Prostate gland (tissue), 2 donors: ENCODE results near the gene GADL1.

ENCODE experiments used
- POLR2A ChIP-seq: fragments of 450-650 bp; IDR thresholded peaks from one replicate; pipeline ENCODE4 v1.6.1; 2016; ENCODE audit warnings: antibody characterized with exemption, mild to moderate bottlenecking
- TF ChIP-seq, protein P1 (sequence below), 4 experiments: fragments of 200-600 bp in 2 of 4; fragments of 450-650 bp in 2 of 4; sonication (generic) in 2 of 4; IDR thresholded peaks; 1 replicate in 3 of 4; 2 replicates in 1 of 4; pipeline ENCODE4 v1.5.1; 2016 to 2019; ENCODE audit warnings: antibody characterized with exemption in 4 of 4, mild to moderate bottlenecking in 2 of 4, moderate library complexity in 2 of 4

DNA sequence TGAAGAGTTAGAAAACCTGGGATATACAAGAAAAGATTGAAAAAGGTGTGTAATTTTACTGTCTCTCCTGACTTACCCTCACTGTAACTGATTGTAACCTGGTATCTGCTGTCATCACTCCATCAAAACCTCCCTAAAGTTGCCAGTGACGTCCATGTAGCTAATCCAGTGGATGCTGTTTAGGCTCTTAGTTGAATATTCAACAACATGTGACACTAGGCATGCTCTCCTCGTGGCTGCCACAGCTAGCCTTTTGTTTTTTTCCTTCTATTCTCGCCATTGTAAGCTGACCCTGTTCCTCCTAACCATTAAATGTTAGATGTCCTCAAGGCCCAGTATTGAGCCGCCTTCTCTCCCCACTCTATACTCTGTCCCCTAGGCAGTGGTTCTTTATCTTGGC is 41.6 kb downstream of the GADL1 start:
- no peak for TF ChIP-seq POLR2A
- TF ChIP-seq, protein P1, sequence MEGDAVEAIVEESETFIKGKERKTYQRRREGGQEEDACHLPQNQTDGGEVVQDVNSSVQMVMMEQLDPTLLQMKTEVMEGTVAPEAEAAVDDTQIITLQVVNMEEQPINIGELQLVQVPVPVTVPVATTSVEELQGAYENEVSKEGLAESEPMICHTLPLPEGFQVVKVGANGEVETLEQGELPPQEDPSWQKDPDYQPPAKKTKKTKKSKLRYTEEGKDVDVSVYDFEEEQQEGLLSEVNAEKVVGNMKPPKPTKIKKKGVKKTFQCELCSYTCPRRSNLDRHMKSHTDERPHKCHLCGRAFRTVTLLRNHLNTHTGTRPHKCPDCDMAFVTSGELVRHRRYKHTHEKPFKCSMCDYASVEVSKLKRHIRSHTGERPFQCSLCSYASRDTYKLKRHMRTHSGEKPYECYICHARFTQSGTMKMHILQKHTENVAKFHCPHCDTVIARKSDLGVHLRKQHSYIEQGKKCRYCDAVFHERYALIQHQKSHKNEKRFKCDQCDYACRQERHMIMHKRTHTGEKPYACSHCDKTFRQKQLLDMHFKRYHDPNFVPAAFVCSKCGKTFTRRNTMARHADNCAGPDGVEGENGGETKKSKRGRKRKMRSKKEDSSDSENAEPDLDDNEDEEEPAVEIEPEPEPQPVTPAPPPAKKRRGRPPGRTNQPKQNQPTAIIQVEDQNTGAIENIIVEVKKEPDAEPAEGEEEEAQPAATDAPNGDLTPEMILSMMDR (IDR thresholded peaks at IDR 0.05): no peak
